Measurements from ENCODE around the gene TLNRD1. TPM values are rescaled to one million over a fixed set of nuclear protein-coding genes. Genes with fewer than 3 reads are reported as not detected.

Gene TLNRD1
- polyA plus RNA-seq, 4 donors: 6.7 to 11.8 (median 8.7) TPM

GRCh38 chr15:81000144-81000623, 539 bp upstream of the TLNRD1 start:
- DNase-seq (ENCODE audit: low read depth in 4 of 4, low spot score in 2 of 4): no peak

- peak in 1 of 4 donors; percentile 28 for DNase-seq (ENCODE audit: low read depth in 4 of 4, low spot score in 2 of 4)
Observed at GRCh38 chr15:81001152-81002008, 657 bp downstream of the TLNRD1 start.

- no peak for DNase-seq (ENCODE audit: low read depth in 4 of 4, low spot score in 2 of 4)
Observed at GRCh38 chr15:81002009-81002330, 1.2 kb downstream of the TLNRD1 start.

- DNase-seq (ENCODE audit: low read depth in 4 of 4, low spot score in 2 of 4): no peak
Observed at GRCh38 chr15:81002331-81003096, 1.8 kb downstream of the TLNRD1 start.

GRCh38 chr15:81003097-81003350, 2.3 kb downstream of the TLNRD1 start:
- no peak for DNase-seq (ENCODE audit: low read depth in 4 of 4, low spot score in 2 of 4)

- DNase-seq (ENCODE audit: low read depth in 4 of 4, low spot score in 2 of 4): no peak
Observed at GRCh38 chr15:81006124-81006523, 5.4 kb downstream of the TLNRD1 start.

GRCh38 chr15:81007428-81008064, 6.8 kb downstream of the TLNRD1 start:
- DNase-seq (ENCODE audit: low read depth in 4 of 4, low spot score in 2 of 4): no peak

GRCh38 chr15:81008312-81008711, 7.6 kb downstream of the TLNRD1 start:
- no peak for DNase-seq (ENCODE audit: low read depth in 4 of 4, low spot score in 2 of 4)

- no peak for DNase-seq (ENCODE audit: low read depth in 4 of 4, low spot score in 2 of 4)
Observed at GRCh38 chr15:81010086-81010485, 9.4 kb downstream of the TLNRD1 start.

- DNase-seq (ENCODE audit: low read depth in 4 of 4, low spot score in 2 of 4): no peak
Observed at GRCh38 chr15:81011593-81011992, 10.9 kb downstream of the TLNRD1 start.

GRCh38 chr15:81012588-81012987, 11.9 kb downstream of the TLNRD1 start:
- no peak for DNase-seq (ENCODE audit: low read depth in 4 of 4, low spot score in 2 of 4)

- DNase-seq (ENCODE audit: low read depth in 4 of 4, low spot score in 2 of 4): no peak
Observed at GRCh38 chr15:81013396-81013929, 12.7 kb downstream of the TLNRD1 start.

- no peak for DNase-seq (ENCODE audit: low read depth in 4 of 4, low spot score in 2 of 4)
Observed at GRCh38 chr15:81014446-81015093, 13.8 kb downstream of the TLNRD1 start.

GRCh38 chr15:81015621-81016488, 15.1 kb downstream of the TLNRD1 start:
- DNase-seq (ENCODE audit: low read depth in 4 of 4, low spot score in 2 of 4): no peak

GRCh38 chr15:81016489-81017068, 15.9 kb downstream of the TLNRD1 start:
- DNase-seq (ENCODE audit: low read depth in 4 of 4, low spot score in 2 of 4): no peak

GRCh38 chr15:81018197-81018596, 17.5 kb downstream of the TLNRD1 start:
- DNase-seq (ENCODE audit: low read depth in 4 of 4, low spot score in 2 of 4): no peak

GRCh38 chr15:81021321-81021720, 20.6 kb downstream of the TLNRD1 start:
- no peak for DNase-seq (ENCODE audit: low read depth in 4 of 4, low spot score in 2 of 4)

GRCh38 chr15:81023483-81024264, 23.0 kb downstream of the TLNRD1 start:
- DNase-seq (ENCODE audit: low read depth in 4 of 4, low spot score in 2 of 4): no peak

All from left renal cortex interstitium (tissue), 4 donors.